CD4-positive, alpha-beta memory T cell (primary cell): ENCODE data around the gene RMND5A. TPM values are rescaled to one million over a fixed set of nuclear protein-coding genes. Genes with fewer than 3 reads are reported as not detected.
"Not testable (repeated sequence)": the region's sequence is repeated elsewhere in the genome, so short reads cannot be mapped to it uniquely, and the experiment has no call there.

ENCODE experiments used
- CTCF ChIA-PET: fragments of 350-600 bp; sonication (Branson Sonifier 250); formaldehyde crosslinking; loops from one replicate; lab custom pipeline; 2021; ENCODE audit warnings: inconsistent platforms; ENCODE audit not compliant: partially characterized antibody; lab: Charles Lee
- POLR2A ChIA-PET: fragments of 350-600 bp; sonication (Branson Sonifier 250); formaldehyde crosslinking; loops from one replicate; lab custom pipeline; 2021; ENCODE audit not compliant: partially characterized antibody; lab: Charles Lee
- DNase-seq, 5 donors: peaks; one replicate each; pipeline versions ENCODE4 v3.0.0 to v3.0.0-alpha.2; 2020 to 2022; ENCODE audit warnings: mixed read lengths in 1 of 5
- H3K27ac ChIP-seq: one replicate; pipeline ENCODE4 v1.7.0; 2013; ENCODE audit warnings: low read depth, low read length
- H3K27me3 ChIP-seq: 2 replicates; pipeline ENCODE4 v1.7.0; 2013; ENCODE audit warnings: mild to moderate bottlenecking, low read length, moderate library complexity; ENCODE audit not compliant: insufficient read depth
- H3K36me3 ChIP-seq: 2 replicates; pipeline ENCODE4 v1.7.0; 2013; ENCODE audit warnings: mild to moderate bottlenecking, low read length, moderate library complexity; ENCODE audit not compliant: insufficient read depth
- H3K4me1 ChIP-seq: 2 replicates; pipeline ENCODE4 v1.7.0; 2013; ENCODE audit warnings: mild to moderate bottlenecking, low read length, moderate library complexity; ENCODE audit not compliant: insufficient read depth
- H3K4me3 ChIP-seq, 2 donors: one replicate each; pipeline ENCODE4 v1.7.0; 2013; ENCODE audit warnings: low read length in 2 of 2, mild to moderate bottlenecking in 1 of 2
- H3K9me3 ChIP-seq, 2 donors: one replicate each; pipeline ENCODE4 v1.7.0; 2013; ENCODE audit warnings: low read length in 2 of 2, control low read depth in 1 of 2; ENCODE audit not compliant: control insufficient read depth in 1 of 2
- H3K27ac Mint-ChIP-seq, 7 donors: one replicate each; pipeline ENCODE4 v1.8.0; 2020 to 2021; ENCODE audit warnings: mixed read lengths in 7 of 7, mild to moderate bottlenecking in 6 of 7, inconsistent platforms in 3 of 7, moderate library complexity in 3 of 7
- H3K27me3 Mint-ChIP-seq, 2 donors: one replicate each; pipeline ENCODE4 v1.8.0; 2020 to 2021; ENCODE audit warnings: mixed read lengths in 2 of 2
- H3K36me3 Mint-ChIP-seq, 2 donors: one replicate each; pipeline ENCODE4 v1.8.0; 2020 to 2021; ENCODE audit warnings: mixed read lengths in 2 of 2, inconsistent platforms in 1 of 2, mild to moderate bottlenecking in 1 of 2
- H3K4me1 Mint-ChIP-seq, 4 donors: one replicate each; pipeline ENCODE4 v1.8.0; 2020 to 2021; ENCODE audit warnings: mixed read lengths in 4 of 4, mild to moderate bottlenecking in 1 of 4
- H3K4me3 Mint-ChIP-seq, 8 donors: one replicate each; pipeline ENCODE4 v1.8.0; 2020 to 2021; ENCODE audit warnings: mixed read lengths in 8 of 8, mild to moderate bottlenecking in 7 of 8, moderate library complexity in 6 of 8, inconsistent platforms in 3 of 8
- H3K9me3 Mint-ChIP-seq, 8 donors: one replicate each; pipeline ENCODE4 v1.8.0; 2020 to 2021; ENCODE audit warnings: mixed read lengths in 8 of 8, mild to moderate bottlenecking in 5 of 8, inconsistent platforms in 3 of 8, moderate library complexity in 1 of 8
- intact Hi-C: fragments of 100-400 bp; cut with micrococcal nuclease; formaldehyde crosslinking; loops from one replicate; pipeline ENCODE4 v1.15.1; 2023
- polyA plus RNA-seq, 2 donors: library from polyadenylated mRNA; unstranded; fragments of 300-500 nt; fragmentation: Illumina TruSeq; gene quantifications; one replicate each; pipeline ENCODE4 v1.2.3, GENCODE V29; 2021
- total RNA-seq, 2 experiments: library from RNA; stranded (reverse); gene quantifications; one replicate each; pipeline ENCODE4 v1.2.3, GENCODE V29; 2021

RMND5A gene, protein sequence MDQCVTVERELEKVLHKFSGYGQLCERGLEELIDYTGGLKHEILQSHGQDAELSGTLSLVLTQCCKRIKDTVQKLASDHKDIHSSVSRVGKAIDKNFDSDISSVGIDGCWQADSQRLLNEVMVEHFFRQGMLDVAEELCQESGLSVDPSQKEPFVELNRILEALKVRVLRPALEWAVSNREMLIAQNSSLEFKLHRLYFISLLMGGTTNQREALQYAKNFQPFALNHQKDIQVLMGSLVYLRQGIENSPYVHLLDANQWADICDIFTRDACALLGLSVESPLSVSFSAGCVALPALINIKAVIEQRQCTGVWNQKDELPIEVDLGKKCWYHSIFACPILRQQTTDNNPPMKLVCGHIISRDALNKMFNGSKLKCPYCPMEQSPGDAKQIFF
- total RNA-seq (10 to 100 TPM; 37.1 to 37.4 TPM), polyA plus RNA-seq (10 to 100 TPM; 11.0 to 17.4 TPM)

- H3K9me3 Mint-ChIP-seq, H3K36me3 ChIP-seq, H3K9me3 ChIP-seq, POLR2A ChIA-PET, H3K4me1 ChIP-seq, H3K36me3 Mint-ChIP-seq, H3K27me3 Mint-ChIP-seq, intact Hi-C loops, H3K4me1 Mint-ChIP-seq, H3K27me3 ChIP-seq, CTCF ChIA-PET: not testable (repeated sequence)
- Histone ChIP-seq H3K4me3 (peak within 1 kb of the TSS; percentile 37 to 42), H3K27ac (peak within 1 kb of the TSS; percentile 54)
- DNase-seq = peak; percentile 93 to 96 (median 95)
- Mint-ChIP-seq H3K27ac (peak within 1 kb of the TSS; percentile 36 to 88 (median 78)), H3K4me3 (peak within 1 kb of the TSS; percentile 81 to 90 (median 86))
Observed at GRCh38 chr2:86719637-86720539, at the start of gene RMND5A. Gene RMND5A (plus strand): TSS chr2:86720291. CDS start chr2:86720668, 377 bp downstream.

- H3K4me3 ChIP-seq = no peak overlapping the region
- no peak overlapping the region for H3K27ac ChIP-seq
- intact Hi-C loops = no loop called here
- H3K27me3 ChIP-seq = no peaks in the 10 kb centered on the region
- Mint-ChIP-seq H3K4me3 (no peak overlapping the region), H3K9me3 (peaks cover 0 to 4% (median 0%) of the 10 kb centered on the region in 8 donors), H3K27me3 (peaks cover 0 to 1% of the 10 kb centered on the region in 2 donors), H3K4me1 (no peaks in the 10 kb centered on the region), H3K27ac (no peak overlapping the region), H3K36me3 (peaks cover 0 to 4% of the 10 kb centered on the region in 2 donors)
- H3K4me1 ChIP-seq = no peaks in the 10 kb centered on the region
- POLR2A ChIA-PET = no interaction called here
- no peak for DNase-seq
- no peaks in the 10 kb centered on the region for H3K36me3 ChIP-seq
- no peaks in the 10 kb centered on the region for H3K9me3 ChIP-seq
- CTCF ChIA-PET = interaction anchor here (1.3 kb wide), 1 partner anchor 153 kb away, joined by 3 read pairs; no protein-coding TSS in a partner anchor
Observed at GRCh38 chr2:86671337-86671981, 48.6 kb upstream of the RMND5A start.

GRCh38 chr2:86672027-86672545 lies 48.0 kb upstream of the RMND5A start:
- Mint-ChIP-seq H3K27ac (no peak overlapping the region), H3K36me3 (peaks cover 0 to 4% of the 10 kb centered on the region in 2 donors), H3K9me3 (peaks cover 0 to 4% (median 0%) of the 10 kb centered on the region in 8 donors), H3K4me3 (no peak overlapping the region), H3K4me1 (no peaks in the 10 kb centered on the region), H3K27me3 (no peaks in the 10 kb centered on the region)
- Histone ChIP-seq H3K36me3 (no peaks in the 10 kb centered on the region), H3K27me3 (no peaks in the 10 kb centered on the region), H3K9me3 (no peaks in the 10 kb centered on the region), H3K4me3 (no peak overlapping the region), H3K4me1 (no peaks in the 10 kb centered on the region), H3K27ac (no peak overlapping the region)
- no peak for DNase-seq
- ChIA-PET CTCF (interaction anchor here (1.3 kb wide), 1 partner anchor 154 kb away, joined by 3 read pairs; no protein-coding TSS in a partner anchor), POLR2A (no interaction called here)
- intact Hi-C loops = no loop called here

- intact Hi-C loops = no loop called here
- ChIA-PET POLR2A (no interaction called here), CTCF (no interaction called here)
- Histone ChIP-seq H3K27ac (no peak overlapping the region), H3K4me1 (no peaks in the 10 kb centered on the region), H3K4me3 (no peak overlapping the region), H3K9me3 (no peaks in the 10 kb centered on the region), H3K36me3 (no peaks in the 10 kb centered on the region), H3K27me3 (no peaks in the 10 kb centered on the region)
- Mint-ChIP-seq H3K27ac (no peak overlapping the region), H3K9me3 (peaks cover 0 to 4% (median 0%) of the 10 kb centered on the region in 8 donors), H3K27me3 (no peaks in the 10 kb centered on the region), H3K4me1 (no peaks in the 10 kb centered on the region), H3K4me3 (no peak overlapping the region), H3K36me3 (no peaks in the 10 kb centered on the region)
- no peak for DNase-seq
Observed at GRCh38 chr2:86673011-86673410, 47.1 kb upstream of the RMND5A start.

DNA sequence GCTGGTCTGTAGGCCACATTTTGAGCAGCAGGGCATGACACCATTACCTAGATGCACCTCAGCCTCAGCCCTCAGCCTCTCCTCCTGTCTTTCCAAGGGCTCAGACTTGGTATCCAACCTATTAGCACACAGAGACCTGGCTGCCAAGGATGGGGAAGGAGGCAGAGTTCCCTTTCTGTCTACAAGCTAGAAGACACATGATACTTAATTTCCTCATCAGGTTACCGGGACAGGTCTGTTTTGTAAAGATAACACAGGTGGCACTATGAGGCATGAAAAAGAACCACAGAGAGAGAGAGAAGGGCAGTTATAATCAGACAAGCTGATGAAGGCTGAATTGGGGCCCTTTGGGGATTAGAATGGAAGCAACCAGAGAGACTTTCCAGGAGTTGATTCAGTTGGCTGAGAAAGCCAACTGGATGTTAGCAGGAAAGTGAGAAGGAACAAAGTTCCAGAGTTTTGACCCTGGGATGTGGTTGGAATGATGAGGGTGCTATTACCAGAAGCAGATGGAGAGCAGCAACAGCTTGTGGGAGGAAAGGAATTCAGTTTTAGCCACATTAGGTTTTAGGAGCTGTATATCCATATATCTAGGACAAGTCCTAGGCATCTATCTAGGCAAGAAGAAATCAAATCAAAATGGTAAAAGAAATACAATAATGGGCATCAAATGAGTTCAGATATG lies 46.0 kb upstream of the RMND5A start:
- Mint-ChIP-seq H3K27me3 (no peaks in the 10 kb centered on the region), H3K4me3 (no peak overlapping the region), H3K27ac (no peak overlapping the region), H3K9me3 (no peaks in the 10 kb centered on the region), H3K4me1 (no peaks in the 10 kb centered on the region), H3K36me3 (no peaks in the 10 kb centered on the region)
- H3K9me3 ChIP-seq = no peaks in the 10 kb centered on the region
- no peak for DNase-seq
- no peaks in the 10 kb centered on the region for H3K27me3 ChIP-seq
- H3K36me3 ChIP-seq = no peaks in the 10 kb centered on the region
- H3K4me1 ChIP-seq = no peaks in the 10 kb centered on the region
- H3K27ac ChIP-seq = no peak overlapping the region
- intact Hi-C loops = no loop called here
- no peak overlapping the region for H3K4me3 ChIP-seq
- CTCF ChIA-PET = interaction anchor here (0.7 to 5.4 kb wide), 5 partner anchors 155 to 453 kb away, joined by 3 to 44 read pairs (median 3); no protein-coding TSS in a partner anchor
- POLR2A ChIA-PET = no interaction called here

GRCh38 chr2:86675104-86675503 lies 45.0 kb upstream of the RMND5A start:
- no peaks in the 10 kb centered on the region for H3K9me3 Mint-ChIP-seq
- Histone ChIP-seq H3K27me3 (no peaks in the 10 kb centered on the region), H3K4me3 (no peak overlapping the region), H3K9me3 (no peaks in the 10 kb centered on the region), H3K36me3 (no peaks in the 10 kb centered on the region), H3K4me1 (no peaks in the 10 kb centered on the region), H3K27ac (no peak overlapping the region)
- ChIA-PET CTCF (interaction anchor here (1.0 to 5.4 kb wide), 7 partner anchors 12 to 454 kb away, joined by 3 to 44 read pairs (median 3); no protein-coding TSS in a partner anchor), POLR2A (no interaction called here)
- H3K27ac Mint-ChIP-seq = no peak overlapping the region
- no peaks in the 10 kb centered on the region for H3K4me1 Mint-ChIP-seq
- no peaks in the 10 kb centered on the region for H3K36me3 Mint-ChIP-seq
- intact Hi-C loops = loop anchor here (1.0 kb wide), 1 partner anchor 157 kb away; no protein-coding TSS in a partner anchor
- no peak overlapping the region for H3K4me3 Mint-ChIP-seq
- no peak for DNase-seq
- H3K27me3 Mint-ChIP-seq = no peaks in the 10 kb centered on the region
